Left forelimb (tissue), 1 donor: Measurements from ENCODE around the gene SLC66A2.

Experiments
- DNase-seq: peaks from one replicate; pipeline ENCODE4 v3.0.0-alpha.2; 2018; ENCODE audit warnings: low spot score

Gene SLC66A2

DNA sequence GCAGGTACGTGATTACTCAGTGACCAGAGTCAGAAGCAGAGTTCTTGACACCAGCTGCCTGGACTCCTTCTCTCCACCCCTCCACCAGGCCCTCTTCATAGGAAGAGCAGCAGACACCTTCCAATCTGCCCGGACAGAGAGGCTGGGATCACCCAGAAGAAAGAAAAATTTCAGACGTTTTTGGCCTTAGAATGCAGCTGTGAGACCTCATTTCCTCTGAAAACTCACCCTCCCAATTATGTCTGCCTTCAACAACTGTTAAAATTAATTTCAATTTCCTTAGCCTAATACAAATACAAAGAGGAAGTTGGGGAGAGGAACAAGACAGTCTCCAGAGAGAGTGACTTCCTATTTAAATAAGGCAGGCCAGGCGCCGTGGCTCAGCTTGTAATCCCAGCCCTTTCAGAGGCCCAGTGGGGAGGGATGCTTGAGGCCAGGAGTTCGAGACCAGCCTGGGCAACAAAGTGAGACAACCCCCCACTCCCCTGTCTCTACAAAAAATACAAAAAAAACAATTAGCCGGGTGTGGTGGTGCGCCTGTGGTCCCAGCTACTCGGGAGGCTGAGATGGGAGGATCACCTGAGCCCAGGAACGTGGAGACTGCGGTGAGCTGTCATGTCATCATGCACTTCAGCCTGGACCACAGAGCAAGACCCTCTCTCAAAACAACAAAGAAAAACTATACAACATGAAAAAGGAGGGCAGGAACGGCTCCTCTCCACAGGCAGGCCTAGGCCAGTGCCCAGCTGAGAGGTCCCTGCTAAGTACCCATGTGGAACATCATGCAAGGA, 1.6 kb downstream of the SLC66A2 start:
- peak; percentile 61 for DNase-seq

DNA sequence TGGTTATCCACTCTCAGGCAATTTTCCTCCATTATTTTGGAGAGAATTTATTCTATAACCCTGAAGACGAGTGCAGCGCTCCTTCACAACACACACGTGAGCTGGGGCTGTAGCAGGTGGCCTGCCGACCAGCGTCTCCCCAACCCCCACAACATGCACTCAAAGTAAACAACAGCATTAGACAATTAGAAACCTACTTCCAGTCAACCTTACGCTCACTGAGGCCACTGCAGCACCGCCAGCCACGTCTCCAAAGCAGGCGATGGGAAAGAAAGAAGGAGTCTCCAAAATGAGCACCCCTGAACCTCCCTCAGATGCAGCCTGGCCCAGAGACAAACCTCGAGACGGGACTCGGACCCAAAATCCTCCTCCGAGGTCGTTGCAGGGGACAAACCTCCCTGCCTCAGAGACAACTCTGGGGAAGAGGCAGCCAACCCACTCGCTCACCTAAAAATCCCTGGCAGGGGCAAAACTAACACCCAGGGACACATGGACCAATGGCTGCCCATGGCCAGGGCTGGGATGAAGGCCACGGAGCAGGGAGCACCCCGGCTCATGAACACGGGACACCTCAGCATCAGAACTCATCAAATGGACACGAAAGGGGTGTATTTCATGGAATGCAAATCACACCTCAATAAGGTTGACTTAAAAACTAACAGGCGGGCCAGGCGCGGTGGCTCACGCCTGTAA, 2.6 kb downstream of the SLC66A2 start:
- peak; percentile 34 for DNase-seq

DNA sequence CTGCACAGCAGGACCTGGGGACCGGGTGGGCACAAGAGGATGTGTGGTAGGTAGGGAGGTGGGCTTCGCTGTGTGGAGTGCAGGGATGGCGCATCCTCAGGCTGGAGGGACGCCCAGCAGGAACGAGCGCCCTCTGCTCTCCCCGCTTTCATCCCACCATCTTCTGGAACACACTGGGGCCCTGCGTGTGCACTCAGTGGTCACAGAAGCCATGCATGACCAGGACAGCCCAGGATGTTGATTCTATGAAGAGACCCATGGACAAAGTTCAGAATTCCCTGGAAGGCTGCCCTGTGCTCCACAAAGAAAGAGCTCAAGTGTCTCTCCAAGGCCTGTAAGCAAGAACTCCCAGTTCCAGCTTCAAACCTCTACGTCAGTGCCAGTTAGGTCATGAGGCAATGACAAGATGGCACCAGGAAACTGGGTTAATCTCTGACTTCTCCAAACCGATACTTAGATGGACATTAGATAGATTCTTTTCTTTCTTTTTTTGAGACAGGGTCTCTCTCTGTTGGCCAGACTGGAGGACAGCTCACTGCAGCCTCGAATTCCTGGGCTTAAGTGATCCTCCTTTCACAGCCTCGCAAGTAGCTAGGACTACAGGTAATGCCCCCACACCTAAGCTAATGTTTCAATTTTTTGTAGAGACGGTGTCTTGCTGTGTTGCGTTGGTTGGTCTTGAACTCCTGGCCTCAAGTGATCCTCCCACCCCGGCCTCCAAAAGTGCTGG, 3.4 kb downstream of the SLC66A2 start:
- DNase-seq, result peak; percentile 23

DNA sequence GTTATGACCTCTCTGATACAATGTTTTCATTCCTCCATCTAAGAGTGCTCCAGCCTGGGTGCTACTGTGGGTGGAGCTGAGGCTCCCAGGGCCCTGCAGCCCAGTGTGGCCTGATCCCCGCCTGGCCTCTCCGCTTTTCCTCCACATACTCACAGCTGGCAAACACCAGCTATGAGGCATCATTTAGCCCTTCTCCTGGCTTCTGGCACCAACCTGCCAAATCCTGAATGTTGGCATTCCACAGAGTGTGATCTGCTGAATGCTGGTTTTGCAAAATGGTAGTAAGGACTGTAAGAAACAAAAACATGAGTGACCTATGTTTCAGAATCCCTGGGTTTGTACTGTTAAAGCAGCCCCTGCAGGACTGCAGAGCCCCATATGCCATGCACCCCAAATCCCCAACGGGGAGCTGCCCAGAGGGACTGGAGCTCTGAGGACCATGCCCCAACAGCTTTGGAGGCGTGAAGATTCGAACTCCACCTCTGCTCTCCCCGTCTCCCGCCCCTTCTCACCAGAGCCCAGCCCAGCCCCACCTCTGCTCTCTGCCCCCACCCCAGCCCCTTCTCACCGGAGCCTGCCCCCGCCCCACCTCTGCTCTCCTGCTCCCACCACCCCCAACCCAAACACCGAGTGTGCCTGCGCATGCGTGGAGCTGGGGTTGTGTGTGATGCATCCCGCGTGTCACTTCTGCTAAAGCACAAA, 4.2 kb downstream of the SLC66A2 start:
- DNase-seq, result peak; percentile 38

DNA sequence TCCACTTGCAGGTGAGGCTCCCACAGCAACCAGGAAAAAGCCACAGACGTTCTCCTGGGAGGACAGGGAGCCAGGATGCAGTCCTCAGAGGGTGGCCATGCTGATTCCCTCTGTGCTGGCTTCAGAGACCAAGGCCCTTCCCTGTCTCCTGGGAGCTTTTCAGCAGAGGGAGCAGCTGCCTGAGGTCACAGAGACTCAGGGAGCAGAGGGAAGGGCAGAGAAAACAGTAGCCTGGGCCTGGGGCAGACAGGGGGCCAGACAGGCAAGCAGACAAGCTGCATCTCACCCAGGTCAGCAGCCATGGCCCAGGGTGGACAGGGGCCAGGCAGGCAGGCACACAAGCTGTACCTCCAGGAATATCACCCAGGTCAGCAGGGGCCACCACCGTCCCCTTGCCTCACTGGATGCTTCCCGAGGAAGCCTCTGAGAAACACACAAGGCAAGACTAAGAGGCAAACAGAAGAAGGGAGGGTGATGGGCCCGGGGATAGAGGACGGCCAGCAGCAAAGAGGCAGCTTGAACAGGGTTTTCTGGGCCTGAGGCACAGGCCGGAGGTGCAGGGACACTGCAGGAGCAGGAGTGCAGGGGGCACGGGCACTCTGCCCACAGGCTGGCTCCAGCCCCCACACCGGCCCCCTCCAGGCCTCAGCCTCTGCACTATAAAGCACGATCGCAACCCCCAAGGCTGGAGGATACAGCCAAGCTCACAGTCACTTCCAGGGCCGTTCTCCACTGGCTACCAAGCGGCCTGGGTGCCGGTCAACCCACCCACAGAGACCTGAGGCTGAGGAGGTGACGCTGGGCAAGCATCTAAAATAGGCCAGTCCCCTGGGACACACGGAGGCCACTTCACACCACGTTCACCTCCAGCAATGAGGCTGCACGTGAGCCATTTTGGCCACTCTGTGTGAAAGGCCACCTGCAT, 6.1 kb downstream of the SLC66A2 start:
- peak; percentile 17 for DNase-seq

DNA sequence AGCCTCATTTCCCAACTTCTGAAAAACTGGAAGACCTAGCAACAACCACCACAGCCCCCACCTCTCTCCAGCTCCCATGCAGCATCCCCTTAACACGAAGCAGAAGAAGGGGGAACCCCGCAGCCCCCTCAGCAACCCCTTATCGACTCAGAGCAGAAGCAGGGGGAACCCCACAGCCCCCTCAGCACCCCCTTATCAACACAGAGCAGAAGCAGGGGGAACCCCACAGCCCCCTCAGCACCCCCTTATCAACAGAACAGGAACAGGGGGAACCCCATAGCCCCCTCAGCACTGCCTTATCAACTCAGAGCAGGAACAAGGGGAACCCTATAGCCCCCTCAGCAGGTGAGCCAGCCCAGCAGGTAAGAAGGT, 6.7 kb downstream of the SLC66A2 start:
- DNase-seq, result no peak

DNA sequence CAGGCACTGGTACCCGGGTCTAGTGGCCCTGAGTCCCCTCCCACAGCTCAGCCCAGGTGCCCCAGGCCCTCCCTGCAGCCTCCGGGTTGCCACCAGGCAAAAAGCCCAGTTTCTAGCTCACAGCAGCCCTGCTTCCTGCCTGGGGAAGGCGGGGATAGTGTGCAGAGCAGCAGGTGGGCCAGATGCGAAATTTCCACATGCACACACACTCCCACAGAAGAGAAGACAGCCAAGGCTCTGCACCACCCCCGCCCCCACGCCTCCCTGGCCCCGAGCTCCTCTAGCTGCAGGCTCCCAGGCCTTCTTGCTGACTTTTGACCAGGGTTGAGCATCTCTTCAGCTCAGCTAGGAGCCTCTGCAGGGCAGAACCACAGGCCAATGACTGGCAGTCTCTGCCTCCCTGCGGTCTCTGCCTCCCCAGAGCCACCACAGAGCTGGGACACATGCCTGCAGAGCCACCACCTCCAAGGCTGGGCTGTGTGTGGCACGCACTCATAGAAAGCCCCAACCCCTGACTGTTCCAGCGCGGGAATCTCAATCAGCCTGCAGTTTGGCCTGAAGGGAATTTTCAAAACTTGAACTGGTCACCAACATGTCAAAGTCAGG, 7.2 kb downstream of the SLC66A2 start:
- DNase-seq, result peak; percentile 68

DNA sequence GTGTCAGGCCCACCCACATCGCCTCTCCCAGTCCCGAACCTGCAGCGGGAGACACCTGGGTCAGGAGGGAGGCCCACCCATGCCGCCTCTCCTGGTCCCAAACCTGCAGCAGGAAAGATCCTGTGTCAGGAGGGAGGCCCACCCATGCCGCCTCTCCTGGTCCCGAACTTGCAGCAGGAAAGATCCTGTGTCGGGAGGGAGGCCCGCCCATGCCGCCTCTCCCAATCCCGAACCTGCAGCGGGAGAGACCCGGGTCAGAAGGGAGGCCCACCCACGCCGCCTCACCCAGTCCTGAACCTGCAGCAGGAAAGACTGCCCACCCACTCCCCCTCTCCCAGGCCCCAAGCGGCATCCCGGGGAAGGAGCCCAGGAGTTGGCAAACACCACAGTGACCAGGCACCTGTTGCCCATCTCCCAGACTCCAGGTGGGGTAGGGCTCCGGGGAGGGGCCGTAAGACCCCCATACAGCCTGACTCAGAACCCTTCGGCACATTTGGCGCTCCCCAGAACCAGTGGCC, 7.8 kb downstream of the SLC66A2 start:
- peak; percentile 63 for DNase-seq

DNA sequence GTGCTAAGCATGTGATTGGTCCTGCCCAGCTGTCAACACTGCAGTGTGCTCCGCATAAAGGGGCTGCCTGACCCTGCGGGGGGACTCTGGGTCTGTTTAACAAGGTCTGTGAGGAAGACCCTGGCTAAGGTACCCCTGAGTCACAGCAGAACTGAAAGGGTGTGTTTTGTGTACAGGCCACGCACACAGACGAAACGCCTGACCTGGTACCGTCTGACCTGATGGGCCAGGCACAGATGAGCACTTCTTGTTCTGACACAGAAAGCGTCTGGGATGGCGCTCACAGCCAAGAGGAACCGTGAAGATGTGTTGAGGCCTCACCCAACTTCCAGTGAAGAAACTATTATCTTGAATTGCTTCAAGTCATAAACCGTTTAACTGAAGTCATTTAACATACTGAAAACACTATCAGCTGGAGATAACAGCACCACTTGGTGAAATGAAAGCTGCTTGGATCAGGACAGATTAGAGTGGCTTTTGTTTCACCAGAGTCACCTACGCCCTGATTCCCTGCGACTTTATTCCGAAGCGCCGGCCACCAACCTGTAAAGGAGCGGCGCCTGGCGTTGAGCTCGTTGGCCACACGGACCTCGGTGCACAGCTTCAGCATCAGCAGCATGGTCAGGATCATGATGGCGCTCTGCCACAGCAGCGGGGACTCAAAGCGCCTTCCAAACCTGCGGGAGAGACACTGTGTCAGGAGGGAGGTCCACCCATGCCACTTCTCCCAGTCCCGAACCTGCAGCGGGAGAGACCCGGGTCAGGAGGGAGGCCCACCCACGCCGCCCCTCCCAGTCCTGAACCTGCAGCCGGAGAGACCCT, 8.5 kb downstream of the SLC66A2 start:
- DNase-seq, result peak; percentile 33

DNA sequence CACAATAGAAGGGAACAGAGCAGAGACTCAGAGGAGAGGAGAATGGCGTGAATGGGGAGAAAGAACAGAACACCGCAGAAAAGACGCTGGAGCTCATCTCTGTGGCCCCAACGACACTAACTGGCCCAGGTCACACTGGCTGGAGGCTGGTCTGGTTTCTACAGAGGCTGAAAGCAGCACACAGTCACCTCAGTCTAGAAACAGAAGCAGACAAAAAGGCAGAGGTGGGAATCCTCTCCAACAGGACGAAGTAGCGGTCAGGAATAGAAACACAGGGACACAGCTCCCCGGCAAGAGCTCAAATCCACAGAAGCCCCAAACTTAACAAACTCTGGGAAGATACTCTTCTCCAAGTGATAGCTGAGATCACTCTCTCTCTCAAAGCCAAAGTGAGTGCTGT, 9.2 kb downstream of the SLC66A2 start:
- peak; percentile 15 for DNase-seq

DNA sequence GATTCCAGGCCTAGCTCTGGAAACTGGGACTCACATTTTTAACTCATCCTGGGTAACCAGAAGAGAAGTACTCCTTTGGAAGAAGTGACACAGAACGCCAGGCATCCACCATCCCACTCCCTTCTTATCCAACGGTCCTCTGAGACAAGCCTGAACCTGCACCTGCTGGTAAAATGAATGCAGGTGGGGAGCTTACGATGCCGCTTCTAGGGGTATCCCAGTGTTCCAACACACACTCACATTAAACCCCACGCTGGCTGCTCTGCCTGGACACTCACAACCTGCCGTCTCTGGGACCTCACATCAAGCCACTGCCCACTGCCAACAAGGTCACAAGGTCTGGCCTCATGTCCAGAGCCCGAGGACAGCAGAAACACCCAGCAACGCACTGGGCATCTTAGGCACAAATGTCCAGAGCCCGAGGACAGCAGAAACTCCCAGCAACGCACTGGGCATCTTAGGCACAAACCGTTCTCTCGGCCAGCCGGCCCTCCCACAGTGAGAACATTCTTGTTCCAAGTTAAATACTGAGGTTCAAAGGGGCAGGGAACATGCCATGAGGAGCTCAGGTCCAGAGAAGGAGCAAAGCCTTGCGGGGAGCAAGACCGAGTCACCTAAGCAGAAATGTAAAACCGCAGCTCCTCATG, 9.9 kb downstream of the SLC66A2 start:
- peak; percentile 25 for DNase-seq

DNA sequence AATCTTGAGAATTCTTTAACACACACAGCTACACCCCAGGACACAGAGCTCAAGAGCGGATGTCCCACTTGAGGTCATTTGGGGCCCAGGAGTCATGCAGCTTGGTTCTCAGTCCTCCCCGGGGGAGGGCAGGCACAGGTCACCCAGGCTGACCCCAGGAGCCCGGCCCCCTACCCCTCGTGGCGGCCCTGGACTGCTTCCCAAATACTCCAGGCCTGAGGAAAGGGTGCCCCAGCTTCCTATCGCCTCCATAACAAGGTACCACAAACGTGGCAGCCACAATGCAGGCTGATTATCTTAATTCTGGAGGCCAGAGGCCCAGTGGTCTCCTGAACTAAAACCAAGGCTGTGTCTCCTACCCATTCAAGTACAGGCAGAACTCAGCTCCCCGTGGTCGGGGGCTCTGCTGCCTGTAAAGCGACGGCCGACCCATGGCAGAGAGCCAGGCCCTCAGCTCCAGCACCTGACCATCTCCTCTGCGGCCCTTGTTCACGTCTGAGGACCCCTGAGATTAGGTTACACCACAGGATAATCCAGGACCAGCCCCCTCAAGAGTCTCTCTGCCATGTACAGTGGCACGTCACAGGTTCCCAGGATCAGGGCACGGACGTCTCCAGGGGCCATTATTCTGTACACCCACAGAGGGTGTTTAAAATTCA, 10.5 kb downstream of the SLC66A2 start:
- DNase-seq, result peak; percentile 31

DNA sequence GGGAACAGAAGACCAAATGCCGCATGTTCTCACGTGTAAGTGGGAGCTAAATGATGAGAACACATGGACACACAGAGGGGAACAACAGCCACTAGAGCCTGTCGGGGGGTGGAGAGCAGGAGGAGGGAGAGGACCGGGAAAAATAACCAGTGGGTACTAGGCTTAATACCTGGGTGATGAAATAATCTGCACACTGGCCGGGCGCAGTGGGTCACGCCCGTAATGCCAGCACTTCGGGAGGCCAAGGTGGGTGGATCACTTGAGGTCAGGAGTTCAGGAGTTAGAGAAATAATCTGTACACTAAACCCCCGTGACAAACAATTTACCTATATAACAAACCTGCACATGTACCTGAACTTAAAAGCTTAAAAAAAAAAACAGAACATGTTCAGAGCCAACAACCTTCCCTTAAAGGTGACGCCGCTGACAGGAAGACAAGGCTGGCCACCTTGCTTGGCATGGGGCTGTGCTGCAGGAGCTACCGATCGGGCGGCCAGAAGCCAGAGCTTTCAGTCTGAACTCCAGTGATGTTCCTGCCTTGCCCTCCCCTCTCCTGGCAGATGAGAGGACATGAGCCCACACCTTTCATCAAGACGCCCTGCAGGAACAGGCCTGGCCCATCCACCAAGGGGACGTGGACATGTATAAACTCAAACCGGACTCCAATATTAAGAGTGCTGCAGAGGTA, 11.2 kb downstream of the SLC66A2 start:
- peak; percentile 31 for DNase-seq

DNA sequence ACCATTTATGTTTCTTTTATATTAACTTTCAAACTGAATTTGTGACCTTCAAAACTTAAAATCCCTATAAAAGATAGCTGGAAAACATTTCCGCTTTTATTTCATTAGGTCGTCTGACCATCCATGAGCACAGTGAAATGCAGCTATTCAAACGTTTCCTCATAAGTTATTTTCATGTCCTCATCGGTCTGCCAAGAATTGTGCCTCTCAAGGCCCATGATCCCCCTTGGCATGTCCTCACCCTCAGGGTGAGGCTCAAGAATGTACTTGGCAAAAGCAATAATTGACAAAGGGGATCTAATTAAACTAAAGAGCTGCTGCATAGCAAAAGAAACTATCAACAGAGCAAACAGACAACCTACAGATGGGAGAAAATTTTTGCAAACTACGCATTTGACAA, 12.4 kb downstream of the SLC66A2 start:
- DNase-seq, result no peak

DNA sequence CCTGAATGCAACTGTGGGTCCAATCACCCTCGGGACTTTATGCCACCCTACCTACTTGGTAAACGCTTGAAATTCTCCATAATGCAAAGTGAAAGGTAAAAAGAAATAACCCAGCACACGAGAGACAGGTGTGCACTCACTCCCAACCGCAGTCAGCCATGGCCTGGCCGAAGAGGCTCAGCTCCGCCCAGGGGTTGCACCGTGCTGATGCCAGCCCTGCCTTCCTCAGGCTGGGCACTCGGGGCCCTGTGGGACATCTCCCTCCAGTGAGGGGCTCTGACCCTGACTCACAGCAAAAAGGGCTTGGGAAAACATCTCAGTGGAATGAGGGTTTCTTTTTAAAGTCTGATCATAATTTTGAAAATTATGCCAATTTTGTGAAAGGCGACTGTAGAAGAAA, 13.3 kb downstream of the SLC66A2 start:
- DNase-seq, result peak; percentile 11

DNA sequence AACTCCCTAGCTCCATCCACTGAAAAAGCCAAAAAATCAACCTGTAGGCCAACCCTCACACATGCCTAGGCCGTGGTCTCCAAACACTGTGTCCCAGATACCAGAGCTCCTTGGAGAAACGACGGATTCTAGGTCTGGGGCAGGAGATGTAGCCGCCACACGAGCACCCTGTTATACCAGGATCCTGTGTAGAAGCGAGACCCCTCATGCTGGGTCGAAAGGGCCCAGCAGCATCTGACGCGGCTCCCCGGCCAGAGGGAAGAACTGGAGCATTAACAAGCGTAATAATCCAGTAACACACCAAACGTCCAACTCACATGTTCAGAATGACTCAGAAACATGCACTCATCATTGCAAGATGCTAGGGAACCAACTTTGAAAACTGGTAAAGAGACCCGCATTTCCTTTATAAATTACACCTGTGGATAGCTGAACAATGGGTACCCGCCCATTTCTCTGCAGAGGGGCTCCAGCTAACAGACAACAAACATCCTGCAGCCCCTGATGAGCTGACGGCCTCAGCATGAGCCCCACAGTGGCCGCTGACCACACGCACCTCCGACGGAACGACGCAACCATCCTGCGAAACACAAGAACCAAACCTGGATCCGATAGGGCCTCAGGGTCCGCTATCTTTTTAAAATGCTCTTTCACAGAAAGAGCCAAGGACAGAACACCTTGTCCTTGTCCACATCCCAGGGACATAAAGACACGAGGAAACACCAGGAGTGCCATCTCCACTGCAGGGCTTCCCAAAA, 14.2 kb downstream of the SLC66A2 start:
- no peak for DNase-seq

DNA sequence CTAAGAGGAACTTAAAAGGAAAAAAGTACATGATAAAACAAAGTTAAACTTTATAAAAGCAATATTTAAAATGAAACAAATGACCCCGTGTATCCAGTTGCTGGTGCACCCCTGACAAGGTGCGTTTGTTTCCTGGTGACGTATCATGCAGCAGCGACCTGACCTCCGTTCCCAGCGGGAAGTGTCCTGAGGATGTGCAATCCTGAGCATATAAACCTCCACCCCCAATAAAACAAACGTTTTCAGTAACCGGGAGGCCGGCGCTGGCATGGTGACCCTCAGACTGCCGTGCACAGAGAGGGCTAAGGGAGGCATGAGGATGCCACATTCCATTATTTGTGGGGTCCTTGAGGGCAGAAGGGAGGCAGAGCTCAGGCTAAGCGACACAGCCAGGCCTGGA, 14.8 kb downstream of the SLC66A2 start:
- no peak for DNase-seq
